Measurements from ENCODE around the gene S100A2.
A peak's percentile ranks its signal among the peaks of the same experiment; 100 is the strongest.
"Not testable (repeated sequence)": the region's sequence is repeated elsewhere in the genome, so short reads cannot be mapped to it uniquely, and the experiment has no call there.

Gene S100A2

GRCh38 chr1:153562021-153562420, 3.6 kb downstream of the S100A2 start:
- DNase-seq, result not testable (repeated sequence)

- DNase-seq, result no peak
Measured at GRCh38 chr1:153561466-153561985, 4.1 kb downstream of the S100A2 start.

- DNase-seq, result no peak
Measured at GRCh38 chr1:153560771-153561465, 4.7 kb downstream of the S100A2 start.

- no peak for DNase-seq
Measured at GRCh38 chr1:153560241-153560640, 5.4 kb downstream of the S100A2 start.

- DNase-seq, result no peak
Measured at GRCh38 chr1:153557877-153558276, 7.8 kb downstream of the S100A2 start.

GRCh38 chr1:153556348-153556747, 9.3 kb downstream of the S100A2 start:
- DNase-seq, result no peak

GRCh38 chr1:153553830-153554541, 11.7 kb downstream of the S100A2 start:
- no peak for DNase-seq

- no peak for DNase-seq
Measured at GRCh38 chr1:153553096-153553495, 12.5 kb downstream of the S100A2 start.

GRCh38 chr1:153552335-153552734, 13.3 kb downstream of the S100A2 start:
- DNase-seq, result no peak

GRCh38 chr1:153550827-153551500, 14.7 kb downstream of the S100A2 start:
- DNase-seq, result no peak

GRCh38 chr1:153550398-153550758, 15.3 kb downstream of the S100A2 start:
- no peak for DNase-seq

GRCh38 chr1:153549741-153550397, 15.8 kb downstream of the S100A2 start:
- no peak for DNase-seq

- DNase-seq, result no peak
Measured at GRCh38 chr1:153548722-153549688, 16.6 kb downstream of the S100A2 start, which contains the start of gene S100A3. TSS of gene S100A3 (minus strand) at chr1:153549258. CDS start at chr1:153548485, 773 bp downstream.

- no peak for DNase-seq
Measured at GRCh38 chr1:153547560-153548551, 17.8 kb downstream of the S100A2 start.

GRCh38 chr1:153546796-153547559, 18.7 kb downstream of the S100A2 start:
- no peak for DNase-seq

- DNase-seq, result no peak
Measured at GRCh38 chr1:153546371-153546770, 19.3 kb downstream of the S100A2 start.

GRCh38 chr1:153545067-153546055, 20.3 kb downstream of the S100A2 start, which contains the start of gene S100A4:
TSS of gene S100A4 (minus strand) at chr1:153545806. CDS start at chr1:153544794, 1,012 bp downstream.
- DNase-seq, result peak; percentile 75

- DNase-seq, result no peak
Measured at GRCh38 chr1:153544453-153545066, 21.1 kb downstream of the S100A2 start.
